Measurements from ENCODE around the gene TBCK. TPM values are rescaled to one million over a fixed set of nuclear protein-coding genes. Genes with fewer than 3 reads are reported as not detected.
A peak's percentile ranks its signal among the peaks of the same experiment; 100 is the strongest.
"Not testable (repeated sequence)": the region's sequence is repeated elsewhere in the genome, so short reads cannot be mapped to it uniquely, and the experiment has no call there.

Gene TBCK
- total RNA-seq, 1 donor from 2014 or later: 36.1 TPM

- H3K4me1 ChIP-seq: no peaks in the 10 kb centered on the region
- H3K36me3 ChIP-seq: peaks cover 0 to 68% of the 10 kb centered on the region in 2 donors
- intact Hi-C loops (cut with DNase I): no loop called here
- no peak overlapping the region for H3K4me3 ChIP-seq
- H3K27me3 ChIP-seq: no peaks in the 10 kb centered on the region
- no peaks in the 10 kb centered on the region for H3K9me3 ChIP-seq
- no peak for DNase-seq (ENCODE audit: extremely low spot score in 2 of 2)
- no peak overlapping the region for H3K27ac ChIP-seq
- TF ChIP-seq POLR2AphosphoS5 (IDR thresholded peaks at IDR 0.05; ENCODE audit: insufficient read depth in 1 of 2, low read depth in 1 of 2): no peak
- peak in 2 of 3 experiments; percentile 22 to 30 for TF ChIP-seq CTCF (IDR thresholded peaks at IDR 0.05)
- TF ChIP-seq POLR2A (IDR thresholded peaks at IDR 0.05): no peak
Observed at GRCh38 chr4:106329041-106329618, 13.1 kb upstream of the TBCK start.

DNA sequence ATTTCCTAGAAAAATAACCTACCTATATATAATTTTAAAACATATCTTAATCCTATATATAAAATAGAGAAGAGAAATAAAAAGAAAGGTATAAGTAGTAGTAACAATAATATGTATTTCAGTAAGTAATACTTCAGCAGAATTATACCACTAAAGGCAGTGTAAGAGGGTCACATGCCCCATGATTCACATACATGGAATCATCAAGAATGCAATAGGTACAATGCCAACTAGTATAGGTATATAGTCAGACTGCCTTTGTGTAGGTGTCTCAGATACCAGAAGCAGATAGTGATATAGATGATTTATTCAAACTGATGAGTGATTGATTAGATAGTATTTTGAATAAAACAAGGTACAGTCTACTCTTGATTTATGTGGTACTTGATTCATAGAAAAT lies 9.8 kb upstream of the TBCK start:
- Histone ChIP-seq H3K4me3 (no peak overlapping the region), H3K27ac (no peak overlapping the region), H3K27me3 (no peaks in the 10 kb centered on the region), H3K9me3 (no peaks in the 10 kb centered on the region), H3K4me1 (peaks cover 11% of the 10 kb centered on the region), H3K36me3 (peaks cover 0 to 46% of the 10 kb centered on the region in 2 donors)
- intact Hi-C loops (cut with DNase I): no loop called here
- TF ChIP-seq POLR2AphosphoS5 (IDR thresholded peaks at IDR 0.05; ENCODE audit: insufficient read depth in 1 of 2, low read depth in 1 of 2) (no peak), POLR2A (IDR thresholded peaks at IDR 0.05) (no peak), CTCF (IDR thresholded peaks at IDR 0.05) (no peak)
- DNase-seq (ENCODE audit: extremely low spot score in 2 of 2): no peak

DNA sequence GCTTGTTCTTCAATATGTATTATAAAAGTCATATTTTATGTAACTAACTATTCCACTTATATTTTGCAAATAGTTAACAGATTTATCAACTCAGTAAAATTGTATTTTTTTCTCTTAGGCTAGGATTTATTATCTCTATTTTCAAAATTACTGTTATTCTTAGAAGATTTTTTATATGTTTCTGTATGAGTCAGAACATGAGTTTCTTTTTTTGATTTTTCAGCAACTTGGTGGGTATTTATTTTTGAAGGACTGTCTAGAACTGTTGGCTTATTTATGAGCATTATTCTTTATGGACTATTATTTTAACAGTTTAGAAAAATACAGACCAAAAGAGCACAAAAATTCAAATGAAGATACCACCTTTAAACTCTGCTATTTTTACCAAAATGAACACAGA lies 7.1 kb upstream of the TBCK start:
- Histone ChIP-seq H3K27ac (no peak overlapping the region), H3K4me3 (no peak overlapping the region), H3K9me3 (no peaks in the 10 kb centered on the region), H3K27me3 (no peaks in the 10 kb centered on the region), H3K4me1 (peaks cover 25% of the 10 kb centered on the region), H3K36me3 (peaks cover 0 to 22% of the 10 kb centered on the region in 2 donors)
- TF ChIP-seq POLR2AphosphoS5 (IDR thresholded peaks at IDR 0.05; ENCODE audit: insufficient read depth in 1 of 2, low read depth in 1 of 2) (no peak), CTCF (IDR thresholded peaks at IDR 0.05) (no peak), POLR2A (IDR thresholded peaks at IDR 0.05) (no peak)
- intact Hi-C loops (cut with DNase I): no loop called here
- no peak for DNase-seq (ENCODE audit: extremely low spot score in 2 of 2)

- DNase-seq (ENCODE audit: extremely low spot score in 2 of 2); H3K27ac ChIP-seq; H3K9me3 ChIP-seq; H3K4me3 ChIP-seq; intact Hi-C loops (cut with DNase I); H3K27me3 ChIP-seq: not testable (repeated sequence)
- Histone ChIP-seq H3K4me1 (peaks cover 38% of the 10 kb centered on the region), H3K36me3 (peaks cover 0 to 14% of the 10 kb centered on the region in 2 donors)
Observed at GRCh38 chr4:106321814-106322213, 5.8 kb upstream of the TBCK start.

GRCh38 chr4:106321168-106321567 lies 5.2 kb upstream of the TBCK start:
- H3K27ac ChIP-seq; H3K9me3 ChIP-seq; H3K27me3 ChIP-seq; H3K4me3 ChIP-seq; intact Hi-C loops (cut with DNase I); DNase-seq (ENCODE audit: extremely low spot score in 2 of 2): not testable (repeated sequence)
- Histone ChIP-seq H3K4me1 (peaks cover 39% of the 10 kb centered on the region), H3K36me3 (peaks cover 0 to 14% of the 10 kb centered on the region in 2 donors)

- Histone ChIP-seq H3K27me3 (no peaks in the 10 kb centered on the region), H3K4me1 (peaks cover 42% of the 10 kb centered on the region), H3K27ac (no peak overlapping the region), H3K36me3 (peaks cover 0 to 6% of the 10 kb centered on the region in 2 donors), H3K4me3 (no peak overlapping the region), H3K9me3 (no peaks in the 10 kb centered on the region)
- intact Hi-C loops (cut with DNase I): no loop called here
- no peak for TF ChIP-seq POLR2A (IDR thresholded peaks at IDR 0.05)
- no peak for TF ChIP-seq CTCF (IDR thresholded peaks at IDR 0.05)
- TF ChIP-seq POLR2AphosphoS5 (IDR thresholded peaks at IDR 0.05; ENCODE audit: insufficient read depth in 1 of 2, low read depth in 1 of 2): no peak
- DNase-seq (ENCODE audit: extremely low spot score in 2 of 2): no peak
Observed at GRCh38 chr4:106320235-106320634, 4.2 kb upstream of the TBCK start.
